Cardiac fibroblast (primary cell): ENCODE results near the gene XPC.
"Not testable (repeated sequence)": the region's sequence is repeated elsewhere in the genome, so short reads cannot be mapped to it uniquely, and the experiment has no call there.

ENCODE experiments used
- DNase-seq, 2 donors: peaks; one replicate each; pipeline versions ENCODE4 v3.0.0 to v3.0.0-alpha.2; 2010; ENCODE audit warnings: low read depth in 2 of 2
- H3K4me3 ChIP-seq, 2 donors: replicated peaks in 1 of 2; 1 replicate in 1 of 2; 2 replicates in 1 of 2; pipeline ENCODE4 v1.5.1; 2011; ENCODE audit warnings: low read depth in 2 of 2, low read length in 2 of 2, mild to moderate bottlenecking in 2 of 2, moderate library complexity in 1 of 2
- TF ChIP-seq, protein P1 (sequence below): IDR thresholded peaks from one replicate; pipeline ENCODE4 v1.5.1; 2011; ENCODE audit warnings: low read depth, mild to moderate bottlenecking, low read length, inconsistent platforms

XPC gene

DNA sequence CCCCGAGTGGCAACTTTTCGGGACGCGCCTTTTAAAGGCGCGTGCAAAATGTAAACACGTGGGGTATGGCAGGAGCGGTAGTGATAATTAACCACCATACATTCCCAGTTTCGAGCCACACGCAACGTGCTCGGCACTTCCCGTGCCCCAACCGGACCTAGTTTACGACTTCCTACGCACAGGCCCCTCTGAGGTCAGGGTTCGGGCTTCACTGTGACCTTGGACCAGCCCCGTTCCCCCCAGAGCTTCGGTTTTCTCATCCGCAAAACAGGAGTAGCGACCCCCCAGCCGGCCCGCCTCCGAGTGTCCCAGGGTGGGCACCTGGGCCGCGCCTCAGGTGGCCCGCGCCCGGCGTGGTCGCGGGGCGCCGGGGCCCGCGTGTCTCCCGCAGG lies 54.2 kb downstream of the XPC start:
- TF ChIP-seq, protein P1, sequence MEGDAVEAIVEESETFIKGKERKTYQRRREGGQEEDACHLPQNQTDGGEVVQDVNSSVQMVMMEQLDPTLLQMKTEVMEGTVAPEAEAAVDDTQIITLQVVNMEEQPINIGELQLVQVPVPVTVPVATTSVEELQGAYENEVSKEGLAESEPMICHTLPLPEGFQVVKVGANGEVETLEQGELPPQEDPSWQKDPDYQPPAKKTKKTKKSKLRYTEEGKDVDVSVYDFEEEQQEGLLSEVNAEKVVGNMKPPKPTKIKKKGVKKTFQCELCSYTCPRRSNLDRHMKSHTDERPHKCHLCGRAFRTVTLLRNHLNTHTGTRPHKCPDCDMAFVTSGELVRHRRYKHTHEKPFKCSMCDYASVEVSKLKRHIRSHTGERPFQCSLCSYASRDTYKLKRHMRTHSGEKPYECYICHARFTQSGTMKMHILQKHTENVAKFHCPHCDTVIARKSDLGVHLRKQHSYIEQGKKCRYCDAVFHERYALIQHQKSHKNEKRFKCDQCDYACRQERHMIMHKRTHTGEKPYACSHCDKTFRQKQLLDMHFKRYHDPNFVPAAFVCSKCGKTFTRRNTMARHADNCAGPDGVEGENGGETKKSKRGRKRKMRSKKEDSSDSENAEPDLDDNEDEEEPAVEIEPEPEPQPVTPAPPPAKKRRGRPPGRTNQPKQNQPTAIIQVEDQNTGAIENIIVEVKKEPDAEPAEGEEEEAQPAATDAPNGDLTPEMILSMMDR = no peak
- DNase-seq = peak; percentile 36 to 64
- H3K4me3 ChIP-seq = peak overlapping the region; percentile 100

DNA sequence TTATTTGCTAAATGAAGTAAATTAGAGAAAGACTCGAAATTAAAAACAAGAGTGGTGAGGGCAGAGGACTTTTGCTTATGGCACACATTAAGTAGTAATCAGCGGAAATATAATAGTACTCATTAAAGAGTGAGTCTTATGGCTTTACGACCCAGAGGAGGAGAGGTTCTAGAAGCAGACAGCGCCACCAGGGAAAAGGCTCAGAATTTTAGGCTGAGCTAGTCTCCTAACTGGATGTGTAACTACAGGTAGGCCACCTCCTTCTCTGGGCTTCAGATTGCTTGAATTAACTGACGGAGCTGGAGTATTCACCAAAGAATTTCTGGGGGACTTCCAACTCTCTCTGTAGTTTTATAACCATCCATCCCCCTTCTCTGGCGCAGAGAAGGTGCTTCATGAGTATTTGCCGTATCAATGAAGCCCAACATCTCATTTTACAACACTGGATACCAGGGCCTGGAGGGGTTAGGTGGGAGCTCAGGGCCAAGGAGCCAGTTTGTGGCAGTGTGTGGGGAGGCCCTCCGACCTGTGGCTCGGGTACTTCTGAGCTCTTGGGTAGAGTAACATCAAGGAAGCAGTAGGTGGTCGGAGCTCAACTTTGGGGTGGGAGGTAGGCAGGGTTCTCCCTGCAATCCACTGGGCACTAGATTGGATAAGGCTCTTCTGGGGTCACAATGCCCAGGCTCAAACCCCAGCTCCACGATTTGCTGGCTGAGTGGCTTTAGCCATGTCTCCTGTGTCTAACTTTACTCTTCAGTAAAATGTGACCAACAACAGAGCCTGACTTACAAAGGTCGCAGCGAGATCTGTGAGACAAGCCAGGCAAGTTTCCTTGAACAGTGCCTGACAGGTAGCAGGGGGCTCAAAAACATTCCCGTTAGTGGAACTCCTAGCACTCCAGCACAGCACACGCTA lies 54.8 kb downstream of the XPC start:
- peak overlapping the region; percentile 100 for H3K4me3 ChIP-seq
- TF ChIP-seq, protein P1 = no peak
- no peak for DNase-seq

DNA sequence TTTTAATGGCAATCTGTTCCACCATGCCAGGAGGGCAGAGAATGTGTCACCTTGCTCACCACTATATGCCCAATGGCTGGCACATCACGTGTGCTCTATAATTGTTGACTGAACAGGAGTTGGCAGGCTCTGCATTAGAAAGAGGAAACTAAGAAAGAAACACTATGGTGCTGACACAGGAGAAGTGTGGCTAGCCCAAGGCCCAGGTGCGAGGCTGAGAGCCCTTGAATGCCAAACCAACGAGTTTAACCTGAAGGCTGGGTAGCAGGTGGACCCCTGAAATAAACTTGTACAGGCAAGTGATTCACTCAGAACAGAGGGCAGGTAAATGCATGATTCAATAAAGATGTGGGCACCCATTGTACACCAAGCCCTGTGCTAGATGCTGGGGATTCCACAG lies 56.1 kb downstream of the XPC start:
- DNase-seq = no peak
- TF ChIP-seq, protein P1 = no peak
- H3K4me3 ChIP-seq = no peak overlapping the region

DNA sequence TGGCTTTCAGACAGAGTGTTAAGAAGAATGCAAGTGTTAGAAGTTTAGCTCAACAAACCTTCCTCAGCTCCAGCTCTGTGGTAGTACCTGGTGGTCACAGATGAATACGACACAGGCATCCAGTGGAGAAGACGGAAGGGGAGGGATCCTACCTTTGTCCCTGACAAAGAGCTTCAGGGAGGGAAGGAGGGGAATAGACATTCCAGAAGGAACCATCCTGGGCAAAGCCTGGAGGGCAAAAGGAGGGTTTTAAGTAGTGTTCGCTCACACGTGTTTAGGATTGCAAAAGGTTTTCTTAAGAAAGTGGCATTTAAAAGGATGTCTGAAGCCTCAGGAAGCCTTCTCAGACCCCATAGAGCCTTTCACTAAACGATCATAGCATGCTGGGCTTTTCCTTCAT lies 56.5 kb downstream of the XPC start:
- H3K4me3 ChIP-seq = no peak overlapping the region
- TF ChIP-seq, protein P1 = no peak
- DNase-seq = no peak

DNA sequence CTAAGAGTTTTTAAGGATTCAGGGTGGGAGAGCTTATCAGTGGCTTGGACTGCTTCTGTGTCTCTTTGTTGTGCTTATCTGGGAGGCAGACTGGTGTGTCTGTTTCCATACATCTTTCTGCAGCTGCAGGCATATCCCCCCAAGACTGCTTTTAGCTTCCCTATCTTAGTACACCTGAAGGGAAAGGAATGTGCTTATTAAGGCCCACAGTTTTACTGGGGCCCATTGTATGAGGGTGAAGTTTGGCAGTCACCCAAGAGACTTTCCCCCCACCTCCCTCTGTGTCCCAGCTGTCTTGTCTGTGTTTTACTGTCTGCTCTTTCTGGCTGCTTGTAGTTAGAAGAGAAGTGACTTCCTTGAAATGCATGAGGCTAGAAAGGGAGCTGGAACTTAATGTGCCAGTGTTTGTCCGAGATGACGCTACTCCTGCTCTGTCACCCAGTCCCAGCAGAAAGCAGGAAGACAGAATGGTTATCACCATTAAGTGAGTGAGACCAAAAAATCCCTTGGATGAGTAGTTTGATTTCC lies 57.4 kb downstream of the XPC start:
- H3K4me3 ChIP-seq, DNase-seq: not testable (repeated sequence)

DNA sequence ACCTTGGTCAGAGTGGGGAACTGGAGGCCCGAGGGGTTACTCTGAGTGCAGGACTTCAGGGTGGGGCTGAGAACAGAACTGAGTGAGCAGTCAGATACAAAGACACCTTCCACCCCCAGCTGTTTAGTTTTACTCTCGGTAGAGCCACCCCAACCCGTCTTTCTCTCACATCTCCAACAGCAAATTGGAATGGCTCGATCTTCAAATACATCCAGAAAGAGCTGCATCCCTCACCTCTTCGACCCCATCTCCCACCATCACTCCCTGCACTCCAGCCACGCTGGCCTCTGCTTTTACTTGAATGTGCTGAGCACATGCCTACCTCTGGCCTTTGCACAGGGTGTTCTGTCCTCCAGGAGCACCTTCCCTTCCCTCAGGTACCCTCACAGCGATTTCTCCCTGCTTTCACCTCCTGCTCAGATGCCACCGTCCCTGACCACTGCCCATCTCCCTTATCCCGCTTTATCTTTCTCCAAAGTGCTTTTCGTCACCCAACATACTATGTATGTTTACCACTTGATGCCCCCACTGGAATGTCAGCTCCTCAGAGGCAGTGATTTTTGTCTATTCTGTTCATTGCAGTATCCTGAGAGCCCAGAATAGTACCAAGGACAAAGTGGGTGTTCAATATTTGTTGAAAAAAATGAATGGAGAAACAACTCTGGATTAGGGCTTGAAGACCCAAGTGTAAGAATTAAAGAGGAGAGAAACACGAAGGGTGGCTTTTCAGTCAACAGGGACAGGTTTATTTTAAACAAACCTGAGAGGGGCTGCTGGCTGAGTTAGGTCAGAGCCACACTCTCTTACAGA lies 58.1 kb downstream of the XPC start:
- DNase-seq = no peak
- no peak overlapping the region for H3K4me3 ChIP-seq
- TF ChIP-seq, protein P1 = no peak

DNA sequence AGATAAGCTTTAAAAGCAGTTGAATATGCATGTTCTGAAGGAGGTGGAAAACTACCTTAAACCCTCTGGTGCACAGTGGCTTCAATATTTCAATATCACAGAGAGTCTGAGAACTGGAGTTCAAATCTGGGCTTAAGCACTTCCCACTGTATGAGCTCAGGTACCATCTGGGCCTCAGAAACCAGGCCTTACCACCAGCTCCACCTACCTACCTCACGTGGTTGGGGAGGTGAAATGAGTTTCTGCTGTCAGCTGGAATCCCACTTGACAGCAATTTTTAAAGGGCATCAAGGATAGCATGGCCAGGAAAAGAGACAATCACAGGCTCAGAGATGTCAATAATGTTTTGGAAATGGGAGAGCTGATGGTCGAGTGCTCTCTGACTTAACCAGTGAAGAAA lies 58.8 kb downstream of the XPC start:
- TF ChIP-seq, protein P1 = no peak
- DNase-seq = no peak
- H3K4me3 ChIP-seq = no peak overlapping the region
